ENCODE results near the gene RPS6KB1. TPM values are rescaled to one million over a fixed set of nuclear protein-coding genes. Genes with fewer than 3 reads are reported as not detected.
"Not testable (repeated sequence)": the region's sequence is repeated elsewhere in the genome, so short reads cannot be mapped to it uniquely, and the experiment has no call there.

Gene RPS6KB1
- total and polyA plus RNA-seq, 8 donors, result 9.4 to 129 (median 38.1) TPM

DNA sequence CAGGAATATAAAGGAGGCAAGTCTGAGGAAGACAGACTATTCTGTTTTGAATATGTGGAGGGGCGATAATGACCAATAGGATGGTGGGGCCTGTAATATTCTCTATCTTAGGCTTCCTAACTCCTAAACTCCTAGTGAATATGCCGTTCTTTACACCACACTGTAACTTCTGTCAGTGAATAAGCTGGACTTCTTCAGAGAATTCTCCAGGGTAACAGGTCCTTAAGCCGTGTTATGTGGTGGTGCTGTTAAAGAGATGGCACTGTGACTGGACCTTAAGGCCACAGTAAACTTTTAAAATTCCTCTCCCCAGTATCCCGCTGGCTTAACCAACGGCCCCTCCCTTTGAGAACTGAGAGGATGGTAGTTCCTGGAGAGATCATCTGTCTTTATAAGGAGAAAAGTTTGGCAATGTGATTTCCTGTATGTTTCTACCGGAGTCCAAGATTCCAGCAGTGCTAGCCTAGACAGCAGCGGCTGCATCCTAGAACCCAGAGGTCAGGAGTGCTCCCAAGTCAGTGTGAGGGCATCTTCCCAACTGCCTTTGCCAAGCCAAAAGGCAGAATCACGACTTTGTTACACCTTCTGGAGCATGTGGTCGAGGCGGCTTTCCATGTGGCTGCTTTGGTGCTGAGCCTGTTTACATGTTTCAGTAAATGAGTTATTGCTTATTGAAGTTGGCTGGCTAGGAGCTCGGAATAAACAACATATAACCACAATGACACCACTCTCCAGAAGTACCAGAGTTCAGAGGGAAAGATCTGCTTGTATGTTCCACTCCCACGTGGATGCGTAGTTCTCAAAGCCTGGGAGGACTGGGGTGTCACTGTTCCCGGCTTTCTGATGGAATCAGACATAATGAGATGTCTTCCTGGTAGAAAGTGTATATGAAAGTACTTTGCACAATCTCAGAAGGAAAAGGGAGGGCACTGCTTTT lies 41.2 kb upstream of the RPS6KB1 start:
- intact Hi-C loops (cut with DNase I; ENCODE audit: low total_unique reads), result no loop called here
- peaks cover 56 to 97% (median 84%) of the 10 kb centered on the region in 4 donors for H3K4me1 ChIP-seq
- H3K27ac ChIP-seq, result peak overlapping the region; percentile 86 to 100 (median 96)
- peak; percentile 54 for TF ChIP-seq EP300 (IDR thresholded peaks at IDR 0.05)
- no peak for TF ChIP-seq POLR2A (IDR thresholded peaks at IDR 0.05)
- peak in 2 of 3 donors; percentile 21 to 61 for TF ChIP-seq POLR2AphosphoS5 (IDR thresholded peaks at IDR 0.05)
- TF ChIP-seq, protein P1, sequence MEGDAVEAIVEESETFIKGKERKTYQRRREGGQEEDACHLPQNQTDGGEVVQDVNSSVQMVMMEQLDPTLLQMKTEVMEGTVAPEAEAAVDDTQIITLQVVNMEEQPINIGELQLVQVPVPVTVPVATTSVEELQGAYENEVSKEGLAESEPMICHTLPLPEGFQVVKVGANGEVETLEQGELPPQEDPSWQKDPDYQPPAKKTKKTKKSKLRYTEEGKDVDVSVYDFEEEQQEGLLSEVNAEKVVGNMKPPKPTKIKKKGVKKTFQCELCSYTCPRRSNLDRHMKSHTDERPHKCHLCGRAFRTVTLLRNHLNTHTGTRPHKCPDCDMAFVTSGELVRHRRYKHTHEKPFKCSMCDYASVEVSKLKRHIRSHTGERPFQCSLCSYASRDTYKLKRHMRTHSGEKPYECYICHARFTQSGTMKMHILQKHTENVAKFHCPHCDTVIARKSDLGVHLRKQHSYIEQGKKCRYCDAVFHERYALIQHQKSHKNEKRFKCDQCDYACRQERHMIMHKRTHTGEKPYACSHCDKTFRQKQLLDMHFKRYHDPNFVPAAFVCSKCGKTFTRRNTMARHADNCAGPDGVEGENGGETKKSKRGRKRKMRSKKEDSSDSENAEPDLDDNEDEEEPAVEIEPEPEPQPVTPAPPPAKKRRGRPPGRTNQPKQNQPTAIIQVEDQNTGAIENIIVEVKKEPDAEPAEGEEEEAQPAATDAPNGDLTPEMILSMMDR (IDR thresholded peaks at IDR 0.05), result no peak
- DNase-seq, result peak; percentile 47 to 64
- WGBS, 5 donors, result 47 to 65% (median 64%) methylated on average over 14 of the region's 14 CpGs
- H3K4me3 ChIP-seq, result no peak overlapping the region
- no peaks in the 10 kb centered on the region for H3K9me3 ChIP-seq
- no peaks in the 10 kb centered on the region for H3K36me3 ChIP-seq
- no peaks in the 10 kb centered on the region for H3K27me3 ChIP-seq

GRCh38 chr17:59852847-59853167 lies 40.1 kb upstream of the RPS6KB1 start:
- peak in 1 of 2 donors; percentile 13 for DNase-seq
- Histone ChIP-seq H3K4me1 (peaks cover 47 to 97% (median 74%) of the 10 kb centered on the region in 4 donors), H3K27ac (peak overlapping the region; percentile 74 to 100 (median 96))
- H3K36me3 ChIP-seq; H3K4me3 ChIP-seq; H3K27me3 ChIP-seq; H3K9me3 ChIP-seq; intact Hi-C loops (cut with DNase I; ENCODE audit: low total_unique reads): not testable (repeated sequence)
- WGBS, 5 donors, result 92 to 97% (median 94%) methylated on average over 7 of the region's 7 CpGs

GRCh38 chr17:59853168-59853918 lies 39.6 kb upstream of the RPS6KB1 start:
- H3K4me3 ChIP-seq, result no peak overlapping the region
- H3K36me3 ChIP-seq, result no peaks in the 10 kb centered on the region
- intact Hi-C loops (cut with DNase I; ENCODE audit: low total_unique reads), result no loop called here
- TF ChIP-seq POLR2A (IDR thresholded peaks at IDR 0.05), result no peak
- TF ChIP-seq, protein P1 (IDR thresholded peaks at IDR 0.05), result peak in 4 of 7 experiments; percentile 48 to 63 (median 58)
- peak in 2 of 3 donors; percentile 73 to 88 for TF ChIP-seq POLR2AphosphoS5 (IDR thresholded peaks at IDR 0.05)
- H3K9me3 ChIP-seq, result no peaks in the 10 kb centered on the region
- H3K4me1 ChIP-seq, result peaks cover 47 to 94% (median 72%) of the 10 kb centered on the region in 4 donors
- peak overlapping the region; percentile 80 to 100 (median 96) for H3K27ac ChIP-seq
- DNase-seq, result peak; percentile 87 to 91
- WGBS, 5 donors, result 50 to 61% (median 54%) methylated on average over 14 of the region's 14 CpGs
- H3K27me3 ChIP-seq, result no peaks in the 10 kb centered on the region

DNA sequence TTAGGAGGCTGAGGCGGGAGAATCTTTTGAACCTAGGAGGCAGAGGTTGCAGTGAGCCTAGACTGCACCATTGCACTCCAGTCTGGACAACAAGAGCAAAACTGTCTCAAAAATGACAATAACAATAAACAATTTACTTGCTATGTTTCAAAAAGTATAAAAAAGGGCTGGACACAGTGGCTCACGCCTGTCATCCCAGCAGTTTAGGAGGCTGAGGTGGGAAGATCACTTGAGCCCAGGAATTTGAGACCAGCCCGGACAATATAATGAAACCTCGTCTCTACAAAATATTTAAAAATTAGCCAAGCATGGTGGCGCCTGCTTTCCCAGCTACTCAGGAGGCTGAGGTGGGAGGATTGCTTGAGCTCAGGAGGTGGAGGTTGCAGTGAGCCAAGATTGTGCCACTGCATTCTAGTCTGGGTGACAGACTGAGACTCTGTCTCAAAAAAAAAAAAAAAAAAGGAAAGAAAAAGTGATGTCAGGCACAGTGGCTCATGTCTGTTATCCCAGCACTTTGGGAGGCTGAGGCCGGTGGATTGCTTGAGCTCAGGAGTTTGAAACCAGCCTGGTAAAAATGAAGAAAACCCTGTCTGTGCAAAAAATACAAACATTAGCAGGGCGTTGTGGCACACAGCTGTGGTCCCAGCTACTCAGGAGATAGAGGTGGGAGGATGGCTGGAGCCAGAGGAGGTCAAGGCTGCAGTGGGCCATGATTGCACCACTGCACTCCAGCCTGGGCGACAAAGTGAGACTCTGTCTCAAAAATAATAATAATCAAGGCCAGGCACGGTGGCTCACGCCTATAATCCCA lies 38.8 kb upstream of the RPS6KB1 start:
- H3K9me3 ChIP-seq; H3K4me3 ChIP-seq; H3K36me3 ChIP-seq; H3K27me3 ChIP-seq; intact Hi-C loops (cut with DNase I; ENCODE audit: low total_unique reads): not testable (repeated sequence)
- peak in 1 of 2 donors; percentile 17 for DNase-seq
- 89 to 96% (median 94%) methylated on average over 10 of the region's 10 CpGs for WGBS, 5 donors
- Histone ChIP-seq H3K4me1 (peaks cover 47 to 94% (median 69%) of the 10 kb centered on the region in 4 donors), H3K27ac (peak overlapping the region; percentile 80 to 100 (median 96))

All from stomach (tissue), 9 donors.